Prostate gland (tissue), 2 donors: ENCODE results near the gene STK39. TPM values are rescaled to one million over a fixed set of nuclear protein-coding genes. Genes with fewer than 3 reads are reported as not detected.

Source experiments
- DNase-seq: peaks from one replicate; pipeline ENCODE4 v3.0.0-alpha.2; 2019; ENCODE audit warnings: low spot score
- H3K27ac ChIP-seq, 2 donors: fragments of 200-600 bp; sonication (generic); 2 replicates each; pipeline ENCODE4 v1.5.1; 2017 to 2019
- H3K27me3 ChIP-seq: fragments of 200-600 bp; sonication (generic); replicated peaks from 2 replicates; pipeline ENCODE4 v1.5.1; 2019; ENCODE audit not compliant: insufficient read depth
- H3K36me3 ChIP-seq, 2 donors: fragments of 200-600 bp; sonication (generic); 1 replicate in 1 of 2; 2 replicates in 1 of 2; pipeline versions ENCODE4 v1.5.1 to v1.8.1; 2017 to 2019
- H3K4me1 ChIP-seq: fragments of 200-600 bp; sonication (generic); replicated peaks from 2 replicates; pipeline ENCODE4 v1.5.1; 2019
- H3K4me3 ChIP-seq, 2 donors: fragments of 200-600 bp; sonication (generic); 2 replicates each; pipeline ENCODE4 v1.5.1; 2017 to 2019
- H3K9me3 ChIP-seq: fragments of 200-600 bp; sonication (generic); 2 replicates; pipeline ENCODE4 v1.5.1; 2017
- POLR2A ChIP-seq: fragments of 450-650 bp; IDR thresholded peaks from one replicate; pipeline ENCODE4 v1.6.1; 2016; ENCODE audit warnings: antibody characterized with exemption, mild to moderate bottlenecking
- POLR2AphosphoS5 ChIP-seq: sonication (generic); formaldehyde crosslinking; IDR thresholded peaks from one replicate; pipeline ENCODE4 v1.6.1; 2017; ENCODE audit warnings: antibody characterized with exemption
- WGBS: methylation state at CpG from one replicate; pipeline ENCODE4 v1.1.5; 2018; 5-methylcytosine and 5-hydroxymethylcytosine counted together
- intact Hi-C: fragments of 100-400 bp; cut with DNase I; formaldehyde crosslinking; loops from one replicate; pipeline ENCODE4 v1.14.2; 2022
- total RNA-seq, 2 donors: library from RNA; depleted of rRNA; stranded (reverse); fragments of >200 nt; gene quantifications; one replicate each; pipeline ENCODE4 v1.1.0, GENCODE V29; 2016
- TF ChIP-seq, protein P1 (sequence below), 4 experiments: fragments of 200-600 bp in 2 of 4; fragments of 450-650 bp in 2 of 4; sonication (generic) in 2 of 4; IDR thresholded peaks; 1 replicate in 3 of 4; 2 replicates in 1 of 4; pipeline ENCODE4 v1.5.1; 2016 to 2019; ENCODE audit warnings: antibody characterized with exemption in 4 of 4, mild to moderate bottlenecking in 2 of 4, moderate library complexity in 2 of 4

STK39 gene
- total RNA-seq, 2 donors from 2014 or later: 32.2 to 54.7 TPM

DNA sequence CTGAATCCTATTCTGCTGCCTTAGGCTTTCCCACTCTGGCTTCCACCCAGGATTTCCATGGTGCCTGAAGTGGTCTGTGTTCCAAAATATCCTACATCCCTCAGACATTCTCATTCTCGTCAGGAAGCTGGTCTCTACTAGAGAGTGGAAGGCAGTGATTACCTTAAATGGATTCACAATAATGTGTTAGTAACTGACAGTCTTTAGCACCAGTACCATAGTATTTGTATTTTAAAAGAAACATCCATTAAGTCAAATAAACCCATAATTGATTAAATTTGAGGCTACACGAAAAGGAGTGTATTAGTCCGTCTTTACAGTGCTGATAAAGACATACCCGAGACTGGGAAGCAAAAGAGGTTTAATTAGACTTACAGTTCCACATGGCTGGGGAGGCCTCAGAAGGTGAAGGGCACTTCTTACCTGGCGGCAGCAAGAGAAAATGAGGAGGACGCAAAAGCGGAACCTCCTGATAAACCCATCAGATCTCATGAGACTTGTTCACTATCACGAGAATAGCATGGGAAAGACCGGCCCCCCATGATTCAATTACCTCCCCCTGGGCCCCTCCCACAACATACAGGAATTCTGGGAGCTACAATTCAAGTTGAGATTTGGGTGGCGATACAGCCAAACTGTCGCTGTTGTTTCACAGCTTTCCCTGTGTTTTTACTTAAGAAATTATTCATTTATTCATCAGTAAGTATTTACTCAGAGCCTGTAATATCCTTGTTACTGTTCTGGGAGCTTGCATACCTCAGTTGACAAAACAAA is 306.5 kb downstream of the STK39 start:
- TF ChIP-seq, protein P1, sequence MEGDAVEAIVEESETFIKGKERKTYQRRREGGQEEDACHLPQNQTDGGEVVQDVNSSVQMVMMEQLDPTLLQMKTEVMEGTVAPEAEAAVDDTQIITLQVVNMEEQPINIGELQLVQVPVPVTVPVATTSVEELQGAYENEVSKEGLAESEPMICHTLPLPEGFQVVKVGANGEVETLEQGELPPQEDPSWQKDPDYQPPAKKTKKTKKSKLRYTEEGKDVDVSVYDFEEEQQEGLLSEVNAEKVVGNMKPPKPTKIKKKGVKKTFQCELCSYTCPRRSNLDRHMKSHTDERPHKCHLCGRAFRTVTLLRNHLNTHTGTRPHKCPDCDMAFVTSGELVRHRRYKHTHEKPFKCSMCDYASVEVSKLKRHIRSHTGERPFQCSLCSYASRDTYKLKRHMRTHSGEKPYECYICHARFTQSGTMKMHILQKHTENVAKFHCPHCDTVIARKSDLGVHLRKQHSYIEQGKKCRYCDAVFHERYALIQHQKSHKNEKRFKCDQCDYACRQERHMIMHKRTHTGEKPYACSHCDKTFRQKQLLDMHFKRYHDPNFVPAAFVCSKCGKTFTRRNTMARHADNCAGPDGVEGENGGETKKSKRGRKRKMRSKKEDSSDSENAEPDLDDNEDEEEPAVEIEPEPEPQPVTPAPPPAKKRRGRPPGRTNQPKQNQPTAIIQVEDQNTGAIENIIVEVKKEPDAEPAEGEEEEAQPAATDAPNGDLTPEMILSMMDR (IDR thresholded peaks at IDR 0.05): no peak
- TF ChIP-seq POLR2A: no peak
- no peak for TF ChIP-seq POLR2AphosphoS5

GRCh38 chr2:167940346-167940725 is 307.1 kb downstream of the STK39 start:
- Histone ChIP-seq H3K9me3 (no peaks in the 10 kb centered on the region), H3K36me3 (no peaks in the 10 kb centered on the region), H3K27ac (no peak overlapping the region), H3K4me1 (no peaks in the 10 kb centered on the region), H3K27me3 (no peaks in the 10 kb centered on the region), H3K4me3 (no peak overlapping the region)
- intact Hi-C loops: no loop called here
- 93% methylated on average over 3 of the region's 3 CpGs for whole genome bisulfite sequencing
- TF ChIP-seq POLR2A (no peak), POLR2AphosphoS5 (no peak)
- TF ChIP-seq, protein P1 (IDR thresholded peaks at IDR 0.05): no peak
- DNase-seq: no peak

More for the DNA sequence above, 306.5 kb downstream of the STK39 start:
- WGBS: 92% methylated on average over 11 of the region's 11 CpGs
- no peak overlapping the region for H3K27ac ChIP-seq
- DNase-seq: no peak
- no peaks in the 10 kb centered on the region for H3K4me1 ChIP-seq
- intact Hi-C loops: no loop called here
- no peaks in the 10 kb centered on the region for H3K9me3 ChIP-seq
- H3K36me3 ChIP-seq: no peaks in the 10 kb centered on the region
- no peaks in the 10 kb centered on the region for H3K27me3 ChIP-seq
- no peak overlapping the region for H3K4me3 ChIP-seq

DNA sequence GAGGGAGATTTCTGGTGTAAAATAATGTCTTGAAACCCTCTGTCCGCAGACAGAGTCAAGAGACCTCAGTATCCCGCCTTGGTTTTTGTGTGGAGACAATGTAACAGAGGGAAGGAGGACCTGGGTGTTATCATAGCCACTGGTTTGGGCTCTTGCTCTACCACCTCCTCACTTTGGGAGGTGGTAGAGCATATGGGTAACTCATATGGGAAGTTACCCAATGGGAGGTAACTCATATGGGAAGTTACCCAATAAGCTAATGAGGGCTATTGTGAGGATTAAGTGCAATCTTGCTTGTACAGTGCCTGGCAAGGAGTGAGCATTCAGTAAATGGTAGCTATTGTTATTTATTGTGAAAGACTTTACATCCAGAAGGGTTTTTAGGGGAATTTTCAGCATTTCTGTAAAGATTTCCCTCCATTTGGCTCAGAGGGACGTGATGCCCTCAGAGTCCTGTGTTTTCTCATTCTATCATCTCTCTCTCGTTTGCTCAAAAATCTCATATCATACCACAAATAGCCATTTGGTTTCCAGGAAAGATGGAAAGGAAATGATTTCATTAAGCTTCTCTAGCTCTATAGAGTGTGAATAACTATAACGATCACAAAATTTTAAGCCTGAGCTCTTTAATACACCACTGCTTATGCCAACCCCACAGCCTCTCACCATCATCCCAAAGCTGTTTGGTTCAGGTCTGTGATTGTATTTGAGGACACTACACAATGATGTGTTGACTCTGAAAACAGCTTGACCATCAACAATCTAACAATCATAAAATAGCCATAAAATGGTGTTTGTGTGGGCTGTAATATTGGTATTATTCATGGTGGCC is 307.7 kb downstream of the STK39 start:
- intact Hi-C loops: no loop called here
- H3K9me3 ChIP-seq: no peaks in the 10 kb centered on the region
- TF ChIP-seq, protein P1 (IDR thresholded peaks at IDR 0.05): no peak
- no peaks in the 10 kb centered on the region for H3K27me3 ChIP-seq
- no peak for DNase-seq
- H3K36me3 ChIP-seq: no peaks in the 10 kb centered on the region
- no peak overlapping the region for H3K27ac ChIP-seq
- WGBS: 94% methylated on average over 5 of the region's 5 CpGs
- H3K4me3 ChIP-seq: no peak overlapping the region
- no peaks in the 10 kb centered on the region for H3K4me1 ChIP-seq

- Histone ChIP-seq H3K36me3 (no peaks in the 10 kb centered on the region), H3K27me3 (no peaks in the 10 kb centered on the region), H3K4me1 (no peaks in the 10 kb centered on the region), H3K27ac (no peak overlapping the region), H3K4me3 (no peak overlapping the region), H3K9me3 (no peaks in the 10 kb centered on the region)
- 94% methylated on average over 1 of the region's 1 CpG for WGBS
- DNase-seq: no peak
- intact Hi-C loops: no loop called here
- TF ChIP-seq POLR2AphosphoS5 (no peak), POLR2A (no peak)
- TF ChIP-seq, protein P1 (IDR thresholded peaks at IDR 0.05): no peak
Observed at GRCh38 chr2:167937403-167937802, 310.0 kb downstream of the STK39 start.
